Peyer's patch (tissue), 4 donors: ENCODE results near the gene MBTPS2.

Source experiments
- CTCF ChIP-seq, 6 experiments: fragments of 450-650 bp in 4 of 6; fragments of 200-600 bp in 2 of 6; sonication (generic) in 1 of 6; IDR thresholded peaks; one replicate each; pipeline ENCODE4 v1.5.1; 2017 to 2019; ENCODE audit warnings: antibody characterized with exemption in 6 of 6, mild to moderate bottlenecking in 3 of 6, moderate library complexity in 1 of 6
- POLR2A ChIP-seq, 2 donors: fragments of 450-650 bp; IDR thresholded peaks; one replicate each; pipeline ENCODE4 v1.5.1; 2017; ENCODE audit warnings: antibody characterized with exemption in 2 of 2, mild to moderate bottlenecking in 2 of 2, moderate library complexity in 2 of 2

- no peak for TF ChIP-seq CTCF (IDR thresholded peaks at IDR 0.05)
- TF ChIP-seq POLR2A (IDR thresholded peaks at IDR 0.05), result no peak
Measured at GRCh38 chrX:21840193-21840545, 752 bp downstream of the MBTPS2 start.
